Gastrocnemius medialis (tissue), 4 donors: ENCODE measurements around the gene OR4K5. TPM values are rescaled to one million over a fixed set of nuclear protein-coding genes. Genes with fewer than 3 reads are reported as not detected.
A peak's percentile ranks its signal among the peaks of the same experiment; 100 is the strongest.

Source experiments
- ATAC-seq, 2 donors: fragments of 150-250 bp; one replicate each; pipeline ENCODE4 v1.9.1; 2016
- DNase-seq, 2 donors: peaks; one replicate each; pipeline ENCODE4 v3.0.0-alpha.2; 2019
- H3K27ac ChIP-seq, 4 donors: fragments of 200-600 bp; sonication (generic); 1 replicate in 1 of 4; 2 replicates in 3 of 4; pipeline ENCODE4 v1.5.1; 2016 to 2018; ENCODE audit warnings: mild to moderate bottlenecking in 2 of 4, moderate library complexity in 1 of 4
- H3K27me3 ChIP-seq, 3 donors: fragments of 200-600 bp; sonication (generic) in 2 of 3; 1 replicate in 1 of 3; 2 replicates in 2 of 3; pipeline versions ENCODE4 v1.5.1 to v1.6.0; 2016 to 2019; ENCODE audit warnings: mild to moderate bottlenecking in 1 of 3, moderate library complexity in 1 of 3
- H3K36me3 ChIP-seq, 2 donors: fragments of 200-600 bp; sonication (generic) in 1 of 2; one replicate each; pipeline ENCODE4 v1.5.1; 2017 to 2018
- H3K4me1 ChIP-seq, 2 donors: fragments of 200-600 bp; sonication (generic) in 1 of 2; one replicate each; pipeline ENCODE4 v1.5.1; 2016 to 2017; ENCODE audit warnings: mild to moderate bottlenecking in 2 of 2
- H3K4me3 ChIP-seq, 4 donors: fragments of 200-600 bp; sonication (generic) in 3 of 4; 1 replicate in 1 of 4; 2 replicates in 3 of 4; pipeline ENCODE4 v1.5.1; 2016 to 2019; ENCODE audit warnings: mild to moderate bottlenecking in 2 of 4
- H3K9me3 ChIP-seq, 3 donors: fragments of 200-600 bp; sonication (generic) in 2 of 3; 1 replicate in 1 of 3; 2 replicates in 2 of 3; pipeline ENCODE4 v1.5.1; 2016 to 2019
- POLR2A ChIP-seq, 2 donors: fragments of 450-650 bp; IDR thresholded peaks; one replicate each; pipeline ENCODE4 v1.6.1; 2017; ENCODE audit warnings: antibody characterized with exemption in 2 of 2, mild to moderate bottlenecking in 2 of 2, moderate library complexity in 2 of 2
- in situ Hi-C, 4 donors: fragments of 200-750 bp; cut with MboI; loops; one replicate each; pipeline versions ENCODE4 v1.15.0 to v1.8.0; 2017; ENCODE audit warnings: low sequenced_read_pairs in 4 of 4
- intact Hi-C: fragments of 100-400 bp; cut with DNase I; formaldehyde crosslinking; loops from one replicate; pipeline ENCODE4 v1.15.1; 2023; ENCODE audit warnings: low total_unique reads
- total RNA-seq, 4 donors: library from RNA; depleted of rRNA; stranded (reverse); fragments of >200 nt; gene quantifications; one replicate each; pipeline versions ENCODE4 v1.1.0 to v1.2.3, GENCODE V29; 2016
- TF ChIP-seq, protein P1 (sequence below), 5 experiments: fragments of 450-650 bp in 3 of 5; fragments of 200-600 bp in 2 of 5; sonication (generic) in 2 of 5; IDR thresholded peaks in 4 of 5; conservative IDR thresholded peaks in 1 of 5; 1 replicate in 4 of 5; 2 replicates in 1 of 5; pipeline ENCODE4 v1.5.1; 2016 to 2019; ENCODE audit warnings: antibody characterized with exemption in 5 of 5, mild to moderate bottlenecking in 3 of 5, moderate library complexity in 3 of 5

Gene OR4K5
- not detected for total RNA-seq

GRCh38 chr14:19920021-19920657 is at the start of gene OR4K5:
Gene OR4K5, plus strand, starts transcription at chr14:19920607. Its CDS starts 0 bp downstream, at chr14:19920607.
- TF ChIP-seq POLR2A (IDR thresholded peaks at IDR 0.05): no peak
- TF ChIP-seq, protein P1, sequence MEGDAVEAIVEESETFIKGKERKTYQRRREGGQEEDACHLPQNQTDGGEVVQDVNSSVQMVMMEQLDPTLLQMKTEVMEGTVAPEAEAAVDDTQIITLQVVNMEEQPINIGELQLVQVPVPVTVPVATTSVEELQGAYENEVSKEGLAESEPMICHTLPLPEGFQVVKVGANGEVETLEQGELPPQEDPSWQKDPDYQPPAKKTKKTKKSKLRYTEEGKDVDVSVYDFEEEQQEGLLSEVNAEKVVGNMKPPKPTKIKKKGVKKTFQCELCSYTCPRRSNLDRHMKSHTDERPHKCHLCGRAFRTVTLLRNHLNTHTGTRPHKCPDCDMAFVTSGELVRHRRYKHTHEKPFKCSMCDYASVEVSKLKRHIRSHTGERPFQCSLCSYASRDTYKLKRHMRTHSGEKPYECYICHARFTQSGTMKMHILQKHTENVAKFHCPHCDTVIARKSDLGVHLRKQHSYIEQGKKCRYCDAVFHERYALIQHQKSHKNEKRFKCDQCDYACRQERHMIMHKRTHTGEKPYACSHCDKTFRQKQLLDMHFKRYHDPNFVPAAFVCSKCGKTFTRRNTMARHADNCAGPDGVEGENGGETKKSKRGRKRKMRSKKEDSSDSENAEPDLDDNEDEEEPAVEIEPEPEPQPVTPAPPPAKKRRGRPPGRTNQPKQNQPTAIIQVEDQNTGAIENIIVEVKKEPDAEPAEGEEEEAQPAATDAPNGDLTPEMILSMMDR (IDR thresholded peaks at IDR 0.05 in 4 of 5, conservative IDR thresholded peaks at IDR 0.05 in 1 of 5): no peak
- in situ Hi-C loops: no loop called here
- Histone ChIP-seq H3K4me3 (no peak within 1 kb of the TSS), H3K9me3 (no peaks in the 10 kb centered on the region), H3K27ac (no peak within 1 kb of the TSS), H3K36me3 (no peaks in the 10 kb centered on the region), H3K27me3 (no peaks in the 10 kb centered on the region), H3K4me1 (no peaks in the 10 kb centered on the region)
- intact Hi-C loops: no loop called here
- ATAC-seq (no peak), DNase-seq (no peak)

- Histone ChIP-seq H3K4me3 (no peak overlapping the region), H3K27ac (no peak overlapping the region), H3K9me3 (no peaks in the 10 kb centered on the region), H3K36me3 (no peaks in the 10 kb centered on the region), H3K27me3 (no peaks in the 10 kb centered on the region), H3K4me1 (no peaks in the 10 kb centered on the region)
- ATAC-seq (no peak), DNase-seq (no peak)
- in situ Hi-C loops: no loop called here
- TF ChIP-seq POLR2A (IDR thresholded peaks at IDR 0.05): no peak
- TF ChIP-seq, protein P1 (IDR thresholded peaks at IDR 0.05 in 4 of 5, conservative IDR thresholded peaks at IDR 0.05 in 1 of 5): no peak
- intact Hi-C loops: no loop called here
Observed at GRCh38 chr14:19873178-19873577, 47.2 kb upstream of the OR4K5 start.

GRCh38 chr14:19874842-19875241 is 45.6 kb upstream of the OR4K5 start, which contains the start of gene OR4K2:
Gene OR4K2, plus strand, starts transcription at chr14:19875142. Its CDS starts 1,126 bp downstream, at chr14:19876268.
- H3K27me3 ChIP-seq: no peaks in the 10 kb centered on the region
- DNase-seq: no peak
- in situ Hi-C loops (no loop called here), intact Hi-C loops (no loop called here)
- no peak for TF ChIP-seq POLR2A (IDR thresholded peaks at IDR 0.05)
- TF ChIP-seq, protein P1 (IDR thresholded peaks at IDR 0.05 in 4 of 5, conservative IDR thresholded peaks at IDR 0.05 in 1 of 5): no peak
- H3K4me1 ChIP-seq: no peaks in the 10 kb centered on the region
- H3K27ac ChIP-seq: no peak within 1 kb of the TSS
- no peak within 1 kb of the TSS for H3K4me3 ChIP-seq
- H3K9me3 ChIP-seq: no peaks in the 10 kb centered on the region
- no peak for ATAC-seq
- no peaks in the 10 kb centered on the region for H3K36me3 ChIP-seq

DNA sequence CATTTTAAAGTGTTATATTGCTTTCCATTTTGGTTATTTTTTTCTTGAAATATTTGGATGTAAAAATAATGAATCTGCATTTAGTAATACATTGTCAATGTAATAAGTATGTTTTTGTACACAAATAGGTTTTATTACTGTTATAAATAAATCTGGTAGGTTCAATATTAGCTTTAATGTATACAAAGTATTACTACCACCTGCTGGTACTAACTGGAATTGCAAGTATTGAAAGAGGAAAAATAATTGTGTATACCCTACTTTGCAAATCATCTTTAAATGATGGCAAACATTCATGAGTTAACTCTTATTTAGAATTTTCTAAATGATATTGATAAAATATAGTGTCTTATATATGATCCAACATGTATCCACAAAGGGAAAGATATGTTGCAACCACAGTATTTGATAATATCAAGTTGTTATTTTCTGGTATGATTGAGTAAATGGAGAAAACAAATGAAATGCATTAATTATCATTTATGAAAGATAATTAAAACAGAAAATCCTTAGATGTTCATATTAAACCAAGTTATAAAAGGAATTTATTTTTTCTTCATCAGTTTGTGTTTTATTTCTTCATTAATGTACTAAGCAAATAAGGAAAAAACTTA is 42.3 kb upstream of the OR4K5 start:
- in situ Hi-C loops (no loop called here), intact Hi-C loops (no loop called here)
- Histone ChIP-seq H3K4me1 (no peaks in the 10 kb centered on the region), H3K36me3 (no peaks in the 10 kb centered on the region), H3K27me3 (no peaks in the 10 kb centered on the region), H3K9me3 (no peaks in the 10 kb centered on the region), H3K27ac (no peak overlapping the region), H3K4me3 (no peak overlapping the region)
- no peak for TF ChIP-seq POLR2A (IDR thresholded peaks at IDR 0.05)
- TF ChIP-seq, protein P1 (IDR thresholded peaks at IDR 0.05 in 4 of 5, conservative IDR thresholded peaks at IDR 0.05 in 1 of 5): peak in 2 of 5 experiments; percentile 26 to 38
- DNase-seq (no peak), ATAC-seq (no peak)
